IMR-90 (cell line): ENCODE measurements around the gene GABBR2.

Source experiments
- CTCF ChIP-seq: conservative IDR thresholded peaks from 2 replicates; pipeline ENCODE4 v1.5.1; 2012; ENCODE audit warnings: mild to moderate bottlenecking, low read depth, low read length, improper control_type of control experiment
- MAFK ChIP-seq: IDR thresholded peaks from 2 replicates; pipeline ENCODE4 v1.6.1; 2012; ENCODE audit warnings: low read depth, low read length, improper control_type of control experiment
- POLR2A ChIP-seq: IDR thresholded peaks from 2 replicates; pipeline ENCODE4 v1.6.1; 2012; ENCODE audit warnings: mild to moderate bottlenecking, low read depth, low read length
- USF2 ChIP-seq: fragments of 150-350 bp; IDR thresholded peaks from 2 replicates; pipeline ENCODE4 v1.6.1; 2017; ENCODE audit warnings: mild to moderate bottlenecking, antibody characterized with exemption, low read length, low read depth

GRCh38 chr9:98453589-98454311 lies 255.0 kb downstream of the GABBR2 start:
- TF ChIP-seq CTCF (no peak), POLR2A (no peak), MAFK (no peak), USF2 (no peak)
